ENCODE data around the gene FAP.

The FAP gene

GRCh38 chr2:162258169-162258568 is 14.9 kb upstream of the FAP start:
- Histone ChIP-seq H3K4me1 (ENCODE audit: insufficient read depth, low read length) (no peaks in the 10 kb centered on the region), H3K27ac (ENCODE audit: low read depth, low read length) (no peak overlapping the region)
- WGBS, result 94% methylated on average over 4 of the region's 4 CpGs

GRCh38 chr2:162257425-162257824 is 14.2 kb upstream of the FAP start:
- Histone ChIP-seq H3K9ac (ENCODE audit: low read depth, low read length) (no peak overlapping the region), H3K9me3 (ENCODE audit: insufficient read depth, low read depth, low read length) (no peaks in the 10 kb centered on the region), H3K4me1 (ENCODE audit: insufficient read depth, low read length) (no peaks in the 10 kb centered on the region), H3K36me3 (ENCODE audit: insufficient read depth, low read length) (no peaks in the 10 kb centered on the region), H3K27ac (ENCODE audit: low read depth, low read length) (no peak overlapping the region), H3K27me3 (ENCODE audit: insufficient read depth, low read length) (no peaks in the 10 kb centered on the region), H3K4me3 (ENCODE audit: low read length) (no peak overlapping the region)
- WGBS, result no CpG with 5 or more reads among the region's 1 CpG

More at GRCh38 chr2:162258169-162258568, 14.9 kb upstream of the FAP start:
- Histone ChIP-seq H3K9ac (ENCODE audit: low read depth, low read length) (no peak overlapping the region), H3K4me3 (ENCODE audit: low read length) (no peak overlapping the region), H3K36me3 (ENCODE audit: insufficient read depth, low read length) (no peaks in the 10 kb centered on the region), H3K27me3 (ENCODE audit: insufficient read depth, low read length) (no peaks in the 10 kb centered on the region), H3K9me3 (ENCODE audit: insufficient read depth, low read depth, low read length) (no peaks in the 10 kb centered on the region)

- H3K4me3 ChIP-seq (ENCODE audit: low read length), result no peak overlapping the region
- H3K27ac ChIP-seq (ENCODE audit: low read depth, low read length), result no peak overlapping the region
- 94% methylated on average over 2 of the region's 2 CpGs for WGBS
- H3K36me3 ChIP-seq (ENCODE audit: insufficient read depth, low read length), result no peaks in the 10 kb centered on the region
- no peak overlapping the region for H3K9ac ChIP-seq (ENCODE audit: low read depth, low read length)
- no peaks in the 10 kb centered on the region for H3K4me1 ChIP-seq (ENCODE audit: insufficient read depth, low read length)
- no peaks in the 10 kb centered on the region for H3K9me3 ChIP-seq (ENCODE audit: insufficient read depth, low read depth, low read length)
- H3K27me3 ChIP-seq (ENCODE audit: insufficient read depth, low read length), result no peaks in the 10 kb centered on the region
Observed at GRCh38 chr2:162256591-162256991, 13.3 kb upstream of the FAP start.

GRCh38 chr2:162254236-162254871 is 11.1 kb upstream of the FAP start:
- WGBS, result 86% methylated on average over 2 of the region's 2 CpGs
- Histone ChIP-seq H3K27me3 (ENCODE audit: insufficient read depth, low read length) (no peaks in the 10 kb centered on the region), H3K36me3 (ENCODE audit: insufficient read depth, low read length) (no peaks in the 10 kb centered on the region), H3K4me1 (ENCODE audit: insufficient read depth, low read length) (no peaks in the 10 kb centered on the region), H3K27ac (ENCODE audit: low read depth, low read length) (no peak overlapping the region), H3K9ac (ENCODE audit: low read depth, low read length) (no peak overlapping the region), H3K4me3 (ENCODE audit: low read length) (no peak overlapping the region), H3K9me3 (ENCODE audit: insufficient read depth, low read depth, low read length) (no peaks in the 10 kb centered on the region)

GRCh38 chr2:162253435-162253834 is 10.2 kb upstream of the FAP start:
- H3K9ac ChIP-seq (ENCODE audit: low read depth, low read length), result no peak overlapping the region
- 91% methylated on average over 3 of the region's 3 CpGs for WGBS
- no peak overlapping the region for H3K27ac ChIP-seq (ENCODE audit: low read depth, low read length)
- H3K4me3 ChIP-seq (ENCODE audit: low read length), result no peak overlapping the region
- no peaks in the 10 kb centered on the region for H3K36me3 ChIP-seq (ENCODE audit: insufficient read depth, low read length)
- no peaks in the 10 kb centered on the region for H3K27me3 ChIP-seq (ENCODE audit: insufficient read depth, low read length)
- H3K4me1 ChIP-seq (ENCODE audit: insufficient read depth, low read length), result no peaks in the 10 kb centered on the region
- no peaks in the 10 kb centered on the region for H3K9me3 ChIP-seq (ENCODE audit: insufficient read depth, low read depth, low read length)

- Histone ChIP-seq H3K36me3 (ENCODE audit: insufficient read depth, low read length) (no peaks in the 10 kb centered on the region), H3K4me3 (ENCODE audit: low read length) (no peak overlapping the region), H3K27ac (ENCODE audit: low read depth, low read length) (no peak overlapping the region), H3K9me3 (ENCODE audit: insufficient read depth, low read depth, low read length) (no peaks in the 10 kb centered on the region), H3K27me3 (ENCODE audit: insufficient read depth, low read length) (no peaks in the 10 kb centered on the region), H3K9ac (ENCODE audit: low read depth, low read length) (no peak overlapping the region), H3K4me1 (ENCODE audit: insufficient read depth, low read length) (peaks cover 5% of the 10 kb centered on the region; the same call in 1 of the 2 replicates)
- WGBS, result 97% methylated on average over 2 of the region's 2 CpGs
Observed at GRCh38 chr2:162252153-162252552, 8.9 kb upstream of the FAP start.

GRCh38 chr2:162245781-162246180 is 2.5 kb upstream of the FAP start:
- H3K9me3 ChIP-seq (ENCODE audit: insufficient read depth, low read depth, low read length), result no peaks in the 10 kb centered on the region
- H3K27ac ChIP-seq (ENCODE audit: low read depth, low read length), result no peak overlapping the region
- H3K9ac ChIP-seq (ENCODE audit: low read depth, low read length), result no peak overlapping the region
- H3K36me3 ChIP-seq (ENCODE audit: insufficient read depth, low read length), result no peaks in the 10 kb centered on the region
- no peaks in the 10 kb centered on the region for H3K27me3 ChIP-seq (ENCODE audit: insufficient read depth, low read length)
- no peak overlapping the region for H3K4me3 ChIP-seq (ENCODE audit: low read length)
- H3K4me1 ChIP-seq (ENCODE audit: insufficient read depth, low read length), result peaks cover 9% of the 10 kb centered on the region; the same call in 1 of the 2 replicates

- WGBS, result 95% methylated on average over 1 of the region's 1 CpG
- no peak overlapping the region for H3K4me3 ChIP-seq (ENCODE audit: low read length)
Observed at GRCh38 chr2:162245061-162245460, 1.8 kb upstream of the FAP start.

GRCh38 chr2:162244541-162245031 is 1.3 kb upstream of the FAP start:
- no peaks in the 10 kb centered on the region for H3K27me3 ChIP-seq (ENCODE audit: insufficient read depth, low read length)
- no peak overlapping the region for H3K4me3 ChIP-seq (ENCODE audit: low read length)
- no peaks in the 10 kb centered on the region for H3K9me3 ChIP-seq (ENCODE audit: insufficient read depth, low read depth, low read length)
- H3K36me3 ChIP-seq (ENCODE audit: insufficient read depth, low read length), result no peaks in the 10 kb centered on the region
- no peak overlapping the region for H3K9ac ChIP-seq (ENCODE audit: low read depth, low read length)
- 97% methylated on average over 2 of the region's 2 CpGs for WGBS
- H3K4me1 ChIP-seq (ENCODE audit: insufficient read depth, low read length), result peaks cover 9% of the 10 kb centered on the region; the same call in 1 of the 2 replicates
- no peak overlapping the region for H3K27ac ChIP-seq (ENCODE audit: low read depth, low read length)

More at GRCh38 chr2:162245061-162245460, 1.8 kb upstream of the FAP start:
- no peak overlapping the region for H3K9ac ChIP-seq (ENCODE audit: low read depth, low read length)
- H3K36me3 ChIP-seq (ENCODE audit: insufficient read depth, low read length), result no peaks in the 10 kb centered on the region
- H3K4me1 ChIP-seq (ENCODE audit: insufficient read depth, low read length), result peaks cover 9% of the 10 kb centered on the region; the same call in 1 of the 2 replicates
- no peaks in the 10 kb centered on the region for H3K9me3 ChIP-seq (ENCODE audit: insufficient read depth, low read depth, low read length)
- H3K27ac ChIP-seq (ENCODE audit: low read depth, low read length), result no peak overlapping the region
- H3K27me3 ChIP-seq (ENCODE audit: insufficient read depth, low read length), result no peaks in the 10 kb centered on the region

GRCh38 chr2:162243715-162244114 is 470 bp upstream of the FAP start:
- H3K27me3 ChIP-seq (ENCODE audit: insufficient read depth, low read length), result no peaks in the 10 kb centered on the region
- no peaks in the 10 kb centered on the region for H3K36me3 ChIP-seq (ENCODE audit: insufficient read depth, low read length)
- H3K27ac ChIP-seq (ENCODE audit: low read depth, low read length), result no peak overlapping the region
- WGBS, result 90% methylated on average over 1 of the region's 1 CpG
- no peaks in the 10 kb centered on the region for H3K9me3 ChIP-seq (ENCODE audit: insufficient read depth, low read depth, low read length)
- peaks cover 9% of the 10 kb centered on the region; the same call in 1 of the 2 replicates for H3K4me1 ChIP-seq (ENCODE audit: insufficient read depth, low read length)
- no peak overlapping the region for H3K9ac ChIP-seq (ENCODE audit: low read depth, low read length)
- no peak overlapping the region for H3K4me3 ChIP-seq (ENCODE audit: low read length)

GRCh38 chr2:162242586-162243280 is 512 bp downstream of the FAP start:
- Histone ChIP-seq H3K27ac (ENCODE audit: low read depth, low read length) (no peak overlapping the region), H3K9me3 (ENCODE audit: insufficient read depth, low read depth, low read length) (no peaks in the 10 kb centered on the region), H3K4me3 (ENCODE audit: low read length) (peak overlapping the region; percentile 8; the same call in 1 of the 2 replicates), H3K9ac (ENCODE audit: low read depth, low read length) (no peak overlapping the region), H3K4me1 (ENCODE audit: insufficient read depth, low read length) (peaks cover 9% of the 10 kb centered on the region; the same call in 1 of the 2 replicates), H3K36me3 (ENCODE audit: insufficient read depth, low read length) (no peaks in the 10 kb centered on the region), H3K27me3 (ENCODE audit: insufficient read depth, low read length) (no peaks in the 10 kb centered on the region)
- 88% methylated on average over 5 of the region's 5 CpGs for WGBS

All from HUES64 (cell line).